Esophagus muscularis mucosa (tissue), 4 donors: Measurements from ENCODE around the gene PSMB7. TPM values are rescaled to one million over a fixed set of nuclear protein-coding genes. Genes with fewer than 3 reads are reported as not detected.

ENCODE experiments used
- DNase-seq: peaks from one replicate; pipeline ENCODE4 v3.0.0-alpha.2; 2017; ENCODE audit errors: extremely low spot score
- H3K27ac ChIP-seq, 4 donors: fragments of 200-600 bp; sonication (generic); replicated peaks in 1 of 4; 1 replicate in 3 of 4; 2 replicates in 1 of 4; pipeline ENCODE4 v1.5.1; 2016 to 2019; ENCODE audit warnings: mild to moderate bottlenecking in 1 of 4
- H3K27me3 ChIP-seq, 4 donors: fragments of 200-600 bp; sonication (generic); one replicate each; pipeline versions ENCODE4 v1.5.1 to v1.6.0; 2016 to 2019
- H3K36me3 ChIP-seq, 4 donors: fragments of 200-600 bp; sonication (generic); one replicate each; pipeline ENCODE4 v1.5.1; 2016 to 2019
- H3K4me1 ChIP-seq, 4 donors: fragments of 200-600 bp; sonication (generic); one replicate each; pipeline ENCODE4 v1.5.1; 2016 to 2019
- H3K4me3 ChIP-seq, 4 donors: fragments of 200-600 bp; sonication (generic); 1 replicate in 2 of 4; 2 replicates in 2 of 4; pipeline ENCODE4 v1.5.1; 2016 to 2019; ENCODE audit warnings: mild to moderate bottlenecking in 4 of 4, moderate library complexity in 1 of 4
- H3K9me3 ChIP-seq, 4 donors: fragments of 200-600 bp; sonication (generic); 1 replicate in 3 of 4; 2 replicates in 1 of 4; pipeline ENCODE4 v1.5.1; 2016 to 2019
- EP300 ChIP-seq: sonication (generic); formaldehyde crosslinking; IDR thresholded peaks from one replicate; pipeline ENCODE4 v1.6.1; 2017; ENCODE audit warnings: antibody characterized with exemption
- POLR2A ChIP-seq: fragments of 450-650 bp; IDR thresholded peaks from one replicate; pipeline ENCODE4 v1.6.1; 2017; ENCODE audit warnings: antibody characterized with exemption, moderate library complexity, mild to moderate bottlenecking, low read depth
- POLR2AphosphoS5 ChIP-seq, 2 donors: sonication (generic); formaldehyde crosslinking; IDR thresholded peaks; one replicate each; pipeline ENCODE4 v1.6.1; 2017; ENCODE audit warnings: antibody characterized with exemption in 2 of 2
- WGBS: methylation state at CpG from one replicate; pipeline ENCODE4 v1.1.5; 2018; 5-methylcytosine and 5-hydroxymethylcytosine counted together
- intact Hi-C: fragments of 100-400 bp; cut with DNase I; formaldehyde crosslinking; loops from one replicate; pipeline ENCODE4 v1.15.1; 2023
- total RNA-seq, 4 donors: library from RNA; depleted of rRNA; stranded (reverse); fragments of >200 nt; gene quantifications; one replicate each; pipeline versions ENCODE4 v1.1.0 to v1.2.1, GENCODE V29; 2016
- TF ChIP-seq, protein P1 (sequence below), 3 experiments: fragments of 200-600 bp in 2 of 3; fragments of 450-650 bp in 1 of 3; sonication (generic) in 2 of 3; IDR thresholded peaks; one replicate each; pipeline ENCODE4 v1.5.1; 2017 to 2019; ENCODE audit warnings: antibody characterized with exemption in 3 of 3, mild to moderate bottlenecking in 2 of 3, moderate library complexity in 1 of 3

Gene PSMB7
- total RNA-seq, 4 donors from 2014 or later = 105 to 124 (median 113) TPM

- H3K27ac ChIP-seq = no peak overlapping the region
- intact Hi-C loops = no loop called here
- peaks cover 0 to 5% (median under 1%) of the 10 kb centered on the region in 4 donors for H3K4me1 ChIP-seq
- no peaks in the 10 kb centered on the region for H3K9me3 ChIP-seq
- no peak overlapping the region for H3K4me3 ChIP-seq
- TF ChIP-seq POLR2AphosphoS5 (IDR thresholded peaks at IDR 0.05) (no peak), POLR2A (no peak), EP300 (no peak)
- TF ChIP-seq, protein P1, sequence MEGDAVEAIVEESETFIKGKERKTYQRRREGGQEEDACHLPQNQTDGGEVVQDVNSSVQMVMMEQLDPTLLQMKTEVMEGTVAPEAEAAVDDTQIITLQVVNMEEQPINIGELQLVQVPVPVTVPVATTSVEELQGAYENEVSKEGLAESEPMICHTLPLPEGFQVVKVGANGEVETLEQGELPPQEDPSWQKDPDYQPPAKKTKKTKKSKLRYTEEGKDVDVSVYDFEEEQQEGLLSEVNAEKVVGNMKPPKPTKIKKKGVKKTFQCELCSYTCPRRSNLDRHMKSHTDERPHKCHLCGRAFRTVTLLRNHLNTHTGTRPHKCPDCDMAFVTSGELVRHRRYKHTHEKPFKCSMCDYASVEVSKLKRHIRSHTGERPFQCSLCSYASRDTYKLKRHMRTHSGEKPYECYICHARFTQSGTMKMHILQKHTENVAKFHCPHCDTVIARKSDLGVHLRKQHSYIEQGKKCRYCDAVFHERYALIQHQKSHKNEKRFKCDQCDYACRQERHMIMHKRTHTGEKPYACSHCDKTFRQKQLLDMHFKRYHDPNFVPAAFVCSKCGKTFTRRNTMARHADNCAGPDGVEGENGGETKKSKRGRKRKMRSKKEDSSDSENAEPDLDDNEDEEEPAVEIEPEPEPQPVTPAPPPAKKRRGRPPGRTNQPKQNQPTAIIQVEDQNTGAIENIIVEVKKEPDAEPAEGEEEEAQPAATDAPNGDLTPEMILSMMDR (IDR thresholded peaks at IDR 0.05) = no peak
- WGBS = 91% methylated on average over 12 of the region's 12 CpGs
- DNase-seq = no peak
- H3K36me3 ChIP-seq = peaks cover 50 to 100% (median 95%) of the 10 kb centered on the region in 4 donors
- H3K27me3 ChIP-seq = no peaks in the 10 kb centered on the region
Observed at GRCh38 chr9:124348831-124349230, 66.4 kb downstream of the PSMB7 start.

- no peak for TF ChIP-seq POLR2AphosphoS5 (IDR thresholded peaks at IDR 0.05)
- TF ChIP-seq, protein P1 (IDR thresholded peaks at IDR 0.05) = no peak
- no peak for TF ChIP-seq EP300
- no peak for TF ChIP-seq POLR2A
- Histone ChIP-seq H3K9me3 (no peaks in the 10 kb centered on the region), H3K4me3 (no peak overlapping the region), H3K4me1 (peaks cover 0 to 5% (median 5%) of the 10 kb centered on the region in 4 donors), H3K27ac (no peak overlapping the region), H3K36me3 (peaks cover 45 to 100% (median 93%) of the 10 kb centered on the region in 4 donors), H3K27me3 (no peaks in the 10 kb centered on the region)
- no peak for DNase-seq
- 88% methylated on average over 3 of the region's 3 CpGs for WGBS
- intact Hi-C loops = no loop called here
Observed at GRCh38 chr9:124348363-124348762, 66.9 kb downstream of the PSMB7 start.

- H3K36me3 ChIP-seq = peaks cover 41 to 96% (median 89%) of the 10 kb centered on the region in 4 donors
Observed at GRCh38 chr9:124347968-124348358, 67.3 kb downstream of the PSMB7 start.

GRCh38 chr9:124347206-124347967 lies 67.9 kb downstream of the PSMB7 start:
- intact Hi-C loops = no loop called here
- Histone ChIP-seq H3K27me3 (no peaks in the 10 kb centered on the region), H3K4me1 (peaks cover 8 to 15% (median 14%) of the 10 kb centered on the region in 4 donors), H3K9me3 (no peaks in the 10 kb centered on the region), H3K27ac (no peak overlapping the region), H3K36me3 (peaks cover 36 to 92% (median 84%) of the 10 kb centered on the region in 4 donors), H3K4me3 (no peak overlapping the region)
- DNase-seq = no peak
- no peak for TF ChIP-seq POLR2A
- TF ChIP-seq EP300 = no peak
- TF ChIP-seq POLR2AphosphoS5 (IDR thresholded peaks at IDR 0.05) = no peak
- TF ChIP-seq, protein P1 (IDR thresholded peaks at IDR 0.05) = no peak
- WGBS = 88% methylated on average over 22 of the region's 26 CpGs

More at GRCh38 chr9:124347968-124348358, 67.3 kb downstream of the PSMB7 start:
- 96% methylated on average over 7 of the region's 8 CpGs for WGBS
- Histone ChIP-seq H3K27ac (no peak overlapping the region), H3K4me1 (peaks cover 2 to 9% (median 9%) of the 10 kb centered on the region in 4 donors), H3K4me3 (no peak overlapping the region), H3K9me3 (no peaks in the 10 kb centered on the region), H3K27me3 (no peaks in the 10 kb centered on the region)
- DNase-seq = no peak
- intact Hi-C loops = no loop called here
- no peak for TF ChIP-seq POLR2AphosphoS5 (IDR thresholded peaks at IDR 0.05)
- TF ChIP-seq POLR2A = no peak
- TF ChIP-seq, protein P1 (IDR thresholded peaks at IDR 0.05) = no peak
- TF ChIP-seq EP300 = no peak
